IMR-90 (cell line): ENCODE measurements around the gene EIF4EBP2. TPM values are rescaled to one million over a fixed set of nuclear protein-coding genes. Genes with fewer than 3 reads are reported as not detected.

Source experiments
- ATAC-seq: fragments of 200-7000 bp; cut with Tn5 transposase; 2 replicates; pipeline ENCODE4 v1.9.1; 2020; ENCODE audit warnings: low read depth, mild to moderate bottlenecking, moderate library complexity
- BruUV-seq: library from RNA; stranded (reverse); fragments of 400-500 nt; replicated peaks from 2 replicates; lab custom pipeline; 2021; lab: Mats Ljungman, UMichigan
- CTCF ChIA-PET: fragments of 300-600 bp; formaldehyde crosslinking; extraction: SDS; loops from one replicate; lab custom pipeline; 2021; ENCODE audit warnings: antibody characterized with exemption; lab: Yijun Ruan, JAX
- POLR2A ChIA-PET: fragments of 300-600 bp; sonication (Branson Sonifier 250); formaldehyde crosslinking; loops from one replicate; lab custom pipeline; 2022; ENCODE audit warnings: antibody characterized with exemption; ENCODE audit not compliant: unreplicated experiment; lab: Charles Lee
- DNase-seq: peaks from one replicate; pipeline ENCODE4 v3.0.0; 2013
- H2AFZ ChIP-seq: replicated peaks from 2 replicates; pipeline ENCODE3; 2013; ENCODE audit warnings: low read length, mild to moderate bottlenecking; ENCODE audit not compliant: poor library complexity
- H2AK5ac ChIP-seq: 2 replicates; pipeline ENCODE4 v1.6.1; 2013; ENCODE audit warnings: low read depth, low read length, inconsistent platforms
- H2AK9ac ChIP-seq: replicated peaks from 2 replicates; pipeline ENCODE3; 2013; ENCODE audit warnings: mild to moderate bottlenecking, low read depth, low read length, moderate library complexity; ENCODE audit not compliant: poor library complexity
- H2BK120ac ChIP-seq: 2 replicates; pipeline ENCODE4 v1.6.1; 2013; ENCODE audit warnings: low read depth, low read length, inconsistent platforms
- H2BK15ac ChIP-seq: 3 replicates; pipeline ENCODE4 v1.6.1; 2013; ENCODE audit warnings: low read depth, low read length, inconsistent platforms
- H2BK20ac ChIP-seq: 2 replicates; pipeline ENCODE4 v1.6.1; 2013; ENCODE audit warnings: low read depth, mild to moderate bottlenecking, inconsistent platforms, low read length, moderate library complexity
- H2BK5ac ChIP-seq: 2 replicates; pipeline ENCODE4 v1.6.1; 2013; ENCODE audit warnings: mild to moderate bottlenecking, low read depth, low read length, inconsistent platforms; ENCODE audit not compliant: poor library complexity, severe bottlenecking
- H3K14ac ChIP-seq: replicated peaks from 2 replicates; pipeline ENCODE4 v1.6.1; 2013; ENCODE audit warnings: low read depth, low read length, inconsistent platforms
- H3K18ac ChIP-seq: 2 replicates; pipeline ENCODE4 v1.6.1; 2013; ENCODE audit warnings: low read depth, low read length, control low read depth
- H3K23ac ChIP-seq: 2 replicates; pipeline ENCODE4 v1.6.1; 2013; ENCODE audit warnings: low read depth, low read length, inconsistent platforms
- H3K27ac ChIP-seq: 2 replicates; pipeline ENCODE4 v1.5.1; 2013; ENCODE audit warnings: mild to moderate bottlenecking, control low read depth, low read length; ENCODE audit not compliant: insufficient read depth
- H3K27me3 ChIP-seq: 2 replicates; pipeline ENCODE4 v1.6.1; 2013; ENCODE audit warnings: low read length; ENCODE audit not compliant: control insufficient read depth, insufficient read depth
- H3K36me3 ChIP-seq: 2 replicates; pipeline ENCODE4 v1.6.1; 2013; ENCODE audit warnings: low read length, mixed read lengths; ENCODE audit not compliant: control insufficient read depth, insufficient read depth
- H3K4ac ChIP-seq: 2 replicates; pipeline ENCODE4 v1.6.1; 2013; ENCODE audit warnings: low read depth, low read length, inconsistent platforms
- H3K4me1 ChIP-seq: 2 replicates; pipeline ENCODE4 v1.6.1; 2013; ENCODE audit warnings: low read length, mixed read lengths; ENCODE audit not compliant: control insufficient read depth, insufficient read depth
- H3K4me2 ChIP-seq: 2 replicates; pipeline ENCODE4 v1.6.1; 2013; ENCODE audit warnings: low read depth, mild to moderate bottlenecking, control low read depth, low read length, moderate library complexity
- H3K4me3 ChIP-seq: 2 replicates; pipeline ENCODE4 v1.5.1; 2013; ENCODE audit warnings: low read depth, mild to moderate bottlenecking, control low read depth, low read length, moderate library complexity; ENCODE audit not compliant: insufficient read depth
- H3K56ac ChIP-seq: 2 replicates; pipeline ENCODE4 v1.6.1; 2013; ENCODE audit warnings: low read length, inconsistent platforms; ENCODE audit not compliant: insufficient read depth; ENCODE audit errors: extremely low read depth
- H3K79me1 ChIP-seq, 2 experiments: 2 replicates each; pipeline ENCODE4 v1.6.1; 2013; ENCODE audit warnings: low read length in 2 of 2, inconsistent platforms in 1 of 2, low read depth in 1 of 2
- H3K9ac ChIP-seq: 2 replicates; pipeline ENCODE4 v1.6.1; 2013; ENCODE audit warnings: low read depth, low read length, control low read depth
- H3K9me1 ChIP-seq: 2 replicates; pipeline ENCODE4 v1.6.1; 2013; ENCODE audit warnings: low read length, inconsistent platforms; ENCODE audit not compliant: insufficient read depth
- H3K9me3 ChIP-seq: 2 replicates; pipeline ENCODE4 v1.6.1; 2013; ENCODE audit warnings: low read length; ENCODE audit not compliant: control insufficient read depth, insufficient read depth
- H4K20me1 ChIP-seq: 2 replicates; pipeline ENCODE4 v1.6.1; 2013; ENCODE audit warnings: low read length, inconsistent platforms; ENCODE audit not compliant: insufficient read depth
- H4K5ac ChIP-seq: 2 replicates; pipeline ENCODE4 v1.6.1; 2013; ENCODE audit warnings: mild to moderate bottlenecking, low read depth, low read length, control low read depth
- H4K8ac ChIP-seq, 2 experiments: 2 replicates each; pipeline ENCODE4 v1.6.1; 2013; ENCODE audit warnings: low read depth in 2 of 2, low read length in 2 of 2, control low read depth in 1 of 2, inconsistent platforms in 1 of 2
- H4K91ac ChIP-seq: 2 replicates; pipeline ENCODE4 v1.6.1; 2013; ENCODE audit warnings: low read depth, low read length, inconsistent platforms; ENCODE audit not compliant: insufficient read depth
- CEBPB ChIP-seq: IDR thresholded peaks from 2 replicates; pipeline ENCODE4 v1.6.1; 2012; ENCODE audit warnings: low read depth, low read length, improper control_type of control experiment
- FOS ChIP-seq: fragments of 150-350 bp; IDR thresholded peaks from 2 replicates; pipeline ENCODE4 v1.6.1; 2016; ENCODE audit warnings: low read depth, low read length
- WGBS, 2 experiments: methylation state at CpG; one replicate each; pipeline versions ENCODE4 v1.1.5 to v1.1.7; 2013; ENCODE audit warnings: missing lambda C conversion rate in 2 of 2; ENCODE audit not compliant: insufficient read length in 1 of 2; ENCODE audit errors: extremely low coverage in 2 of 2; 5-methylcytosine and 5-hydroxymethylcytosine counted together
- dilution Hi-C: fragments of 300-500 bp; cut with HindIII; formaldehyde crosslinking; loops from one replicate; pipeline ENCODE4 v1.14.3; 2018; ENCODE audit warnings: low sequenced_read_pairs; ENCODE audit not compliant: unreplicated experiment
- in situ Hi-C: fragments of 300-500 bp; cut with MboI; formaldehyde crosslinking; loops from 3 replicates; pipeline ENCODE4 v1.14.3; 2019; ENCODE audit warnings: low sequenced_read_pairs, inconsistent platforms, mixed read lengths
- intact Hi-C: fragments of 100-400 bp; cut with micrococcal nuclease; formaldehyde crosslinking; loops from 2 replicates; pipeline ENCODE4 v1.10.0; 2022
- polyA plus RNA-seq, 3 experiments: library from polyadenylated mRNA; depleted of rRNA; stranded (reverse); fragments of >200 nt; gene quantifications; 2 replicates each; pipeline ENCODE4 v1.2.3, GENCODE V29; 2012; ENCODE audit warnings: low replicate concordance in 1 of 3
- total RNA-seq: library from RNA; depleted of rRNA; stranded (reverse); fragments of >200 nt; gene quantifications from 2 replicates; pipeline ENCODE4 v1.2.3, GENCODE V29; 2012

Gene EIF4EBP2
- total and polyA plus RNA-seq, 2 of the 4 experiments (the other 2 are of a cell fraction) = 13.7 to 15.6 TPM

GRCh38 chr10:70418229-70418628, 14.3 kb downstream of the EIF4EBP2 start:
- WGBS, 2 experiments = no CpG with 5 or more reads among the region's 1 CpG
- no peak overlapping the region for H3K14ac ChIP-seq
- no peaks in the 10 kb centered on the region for H3K27me3 ChIP-seq
- CTCF ChIA-PET = interaction anchor here (0.8 kb wide), 1 partner anchor 13 kb away, joined by 3 read pairs; no protein-coding TSS in a partner anchor
- no peak overlapping the region for H3K4me3 ChIP-seq
- H3K36me3 ChIP-seq = peaks cover 24% of the 10 kb centered on the region
- H4K5ac ChIP-seq = no peak overlapping the region
- no peak overlapping the region for H3K56ac ChIP-seq
- intact Hi-C loops = no loop called here
- H2BK15ac ChIP-seq = no peak overlapping the region
- in situ Hi-C loops = no loop called here
- peaks cover 8% of the 10 kb centered on the region for H3K4me1 ChIP-seq
- no peak overlapping the region for H2AK5ac ChIP-seq
- H4K8ac ChIP-seq = no peak overlapping the region
- H3K23ac ChIP-seq = peak overlapping the region; percentile 19; the same call in 1 of the 2 replicates
- no peak overlapping the region for H4K91ac ChIP-seq
- no peak overlapping the region; the same call in none of the 2 replicates for H3K4me2 ChIP-seq
- ATAC-seq (peak; percentile 98), DNase-seq (peak; percentile 94)
- peaks cover 18 to 71% of the 10 kb centered on the region in 2 experiments for H3K79me1 ChIP-seq
- H3K4ac ChIP-seq = peak overlapping the region; percentile 43; the same call in 1 of the 2 replicates
- no peak overlapping the region for H2AK9ac ChIP-seq
- peaks cover 37% of the 10 kb centered on the region for H4K20me1 ChIP-seq
- peak overlapping the region; percentile 50 for H3K18ac ChIP-seq
- H3K9me3 ChIP-seq = no peaks in the 10 kb centered on the region
- POLR2A ChIA-PET = interaction anchor here (1.2 kb wide), 1 partner anchor 14 kb away, joined by 5 read pairs; the partner anchor contains the start of gene EIF4EBP2
- no peak overlapping the region for H2AFZ ChIP-seq
- H2BK120ac ChIP-seq = peak overlapping the region; percentile 32; the same call in 1 of the 2 replicates
- peaks cover 20% of the 10 kb centered on the region for H3K9me1 ChIP-seq
- peak overlapping the region; percentile 73 for H2BK5ac ChIP-seq
- BruUV-seq = no TSS peak
- peak overlapping the region; percentile 69; the same call in 1 of the 2 replicates for H3K27ac ChIP-seq
- dilution Hi-C loops = no loop called here
- peak; percentile 18; the same call in 1 of the 2 replicates for TF ChIP-seq FOS
- no peak for TF ChIP-seq CEBPB
- no peak overlapping the region for H3K9ac ChIP-seq
- H2BK20ac ChIP-seq = no peak overlapping the region
